ENCODE data around the gene STEAP1B.

GRCh38 chr7:22444181-22444971, 55.6 kb downstream of the STEAP1B start:
- TF ChIP-seq CTCF (conservative IDR thresholded peaks at IDR 0.05; ENCODE audit: low read depth, low read length), result no peak
- TF ChIP-seq FOS (IDR thresholded peaks at IDR 0.05; ENCODE audit: low read depth, low read length), result no peak
- TF ChIP-seq CEBPB (IDR thresholded peaks at IDR 0.05; ENCODE audit: low read depth, low read length), result no peak
- TF ChIP-seq POLR2A (IDR thresholded peaks at IDR 0.05; ENCODE audit: low read depth, low read length), result no peak
